C4-2B (cell line): ENCODE results near the gene VAV3.
A peak's percentile ranks its signal among the peaks of the same experiment; 100 is the strongest.

ENCODE experiments used
- H3K27ac ChIP-seq: fragments of 450-650 bp; 2 replicates; pipeline ENCODE4 v1.5.1; 2017
- CTCF ChIP-seq: fragments of 450-650 bp; conservative IDR thresholded peaks from 2 replicates; pipeline ENCODE4 v1.5.1; 2017; ENCODE audit warnings: mild to moderate bottlenecking
- ZFX ChIP-seq: fragments of 450-650 bp; IDR thresholded peaks from 2 replicates; pipeline ENCODE4 v1.6.1; 2017

VAV3 gene

GRCh38 chr1:107771377-107771776 is 193.6 kb downstream of the VAV3 start:
- H3K27ac ChIP-seq: no peak overlapping the region
- TF ChIP-seq CTCF: no peak
- no peak for TF ChIP-seq ZFX

GRCh38 chr1:107767156-107767582 is 197.8 kb downstream of the VAV3 start:
- no peak overlapping the region for H3K27ac ChIP-seq
- TF ChIP-seq CTCF: no peak
- TF ChIP-seq ZFX: no peak

- TF ChIP-seq CTCF (no peak), ZFX (no peak)
- H3K27ac ChIP-seq: no peak overlapping the region
Observed at GRCh38 chr1:107766533-107766932, 198.4 kb downstream of the VAV3 start.

GRCh38 chr1:107762751-107763390 is 202.1 kb downstream of the VAV3 start:
- TF ChIP-seq CTCF: no peak
- no peak for TF ChIP-seq ZFX
- H3K27ac ChIP-seq: no peak overlapping the region

- TF ChIP-seq ZFX (no peak), CTCF (no peak)
- no peak overlapping the region for H3K27ac ChIP-seq
Observed at GRCh38 chr1:107760065-107760464, 204.9 kb downstream of the VAV3 start.

- peak; percentile 91 for TF ChIP-seq CTCF
- TF ChIP-seq ZFX: no peak
- no peak overlapping the region for H3K27ac ChIP-seq
Observed at GRCh38 chr1:107750364-107750959, 214.5 kb downstream of the VAV3 start.

- TF ChIP-seq CTCF (peak; percentile 73), ZFX (no peak)
- H3K27ac ChIP-seq: no peak overlapping the region
Observed at GRCh38 chr1:107748531-107748930, 216.4 kb downstream of the VAV3 start.
